ENCODE data around the gene ADAMTS9. TPM values are rescaled to one million over a fixed set of nuclear protein-coding genes. Genes with fewer than 3 reads are reported as not detected.

ADAMTS9 gene
- total and polyA plus RNA-seq, 4 donors: 21.8 to 74.5 (median 45.7) TPM

- 93% methylated on average over 3 of the region's 3 CpGs for WGBS (ENCODE audit: insufficient coverage)
- no peaks in the 10 kb centered on the region for H3K9me3 ChIP-seq (ENCODE audit: control insufficient read depth, insufficient read depth, low read length)
- DNase-seq (ENCODE audit: low read depth in 4 of 6, low spot score in 6 of 6): no peak
- H3K4me3 ChIP-seq (ENCODE audit: low read depth, low read length): no peak overlapping the region
- no peaks in the 10 kb centered on the region for H3K4me1 ChIP-seq (ENCODE audit: control insufficient read depth, insufficient read depth, low read length)
- no peaks in the 10 kb centered on the region for H3K27me3 ChIP-seq (ENCODE audit: control insufficient read depth, insufficient read depth, low read length)
- no peaks in the 10 kb centered on the region for H3K36me3 ChIP-seq (ENCODE audit: control insufficient read depth, insufficient read depth, low read length)
- no peak overlapping the region for H3K27ac ChIP-seq (ENCODE audit: low read depth, low read length)
These were observed 29.6 kb upstream of the ADAMTS9 start for GRCh38 chr3:64717411-64717810.

GRCh38 chr3:64716110-64716710 is 28.4 kb upstream of the ADAMTS9 start:
- no peak overlapping the region for H3K4me3 ChIP-seq (ENCODE audit: low read depth, low read length)
- no peaks in the 10 kb centered on the region for H3K36me3 ChIP-seq (ENCODE audit: control insufficient read depth, insufficient read depth, low read length)
- peak in 1 of 6 donors; percentile 90 for DNase-seq (ENCODE audit: low read depth in 4 of 6, low spot score in 6 of 6)
- no peaks in the 10 kb centered on the region for H3K4me1 ChIP-seq (ENCODE audit: control insufficient read depth, insufficient read depth, low read length)
- no peaks in the 10 kb centered on the region for H3K27me3 ChIP-seq (ENCODE audit: control insufficient read depth, insufficient read depth, low read length)
- 82% methylated on average over 6 of the region's 8 CpGs for WGBS (ENCODE audit: insufficient coverage)
- H3K9me3 ChIP-seq (ENCODE audit: control insufficient read depth, insufficient read depth, low read length): no peaks in the 10 kb centered on the region
- H3K27ac ChIP-seq (ENCODE audit: low read depth, low read length): peak overlapping the region; percentile 1

- Histone ChIP-seq H3K4me1 (ENCODE audit: control insufficient read depth, insufficient read depth, low read length) (no peaks in the 10 kb centered on the region), H3K4me3 (ENCODE audit: low read depth, low read length) (no peak overlapping the region), H3K9me3 (ENCODE audit: control insufficient read depth, insufficient read depth, low read length) (no peaks in the 10 kb centered on the region), H3K27me3 (ENCODE audit: control insufficient read depth, insufficient read depth, low read length) (no peaks in the 10 kb centered on the region), H3K36me3 (ENCODE audit: control insufficient read depth, insufficient read depth, low read length) (no peaks in the 10 kb centered on the region), H3K27ac (ENCODE audit: low read depth, low read length) (no peak overlapping the region)
- no peak for DNase-seq (ENCODE audit: low read depth in 4 of 6, low spot score in 6 of 6)
- 100% methylated on average over 1 of the region's 9 CpGs for WGBS (ENCODE audit: insufficient coverage)
These were observed 27.6 kb upstream of the ADAMTS9 start for GRCh38 chr3:64715211-64715982.

GRCh38 chr3:64708456-64708855 is 20.7 kb upstream of the ADAMTS9 start:
- Histone ChIP-seq H3K9me3 (ENCODE audit: control insufficient read depth, insufficient read depth, low read length) (no peaks in the 10 kb centered on the region), H3K4me3 (ENCODE audit: low read depth, low read length) (no peak overlapping the region), H3K27ac (ENCODE audit: low read depth, low read length) (no peak overlapping the region), H3K4me1 (ENCODE audit: control insufficient read depth, insufficient read depth, low read length) (no peaks in the 10 kb centered on the region), H3K27me3 (ENCODE audit: control insufficient read depth, insufficient read depth, low read length) (no peaks in the 10 kb centered on the region), H3K36me3 (ENCODE audit: control insufficient read depth, insufficient read depth, low read length) (no peaks in the 10 kb centered on the region)
- no CpG with 5 or more reads among the region's 3 CpGs for WGBS (ENCODE audit: insufficient coverage)
- DNase-seq (ENCODE audit: low read depth in 4 of 6, low spot score in 6 of 6): no peak

- H3K4me1 ChIP-seq (ENCODE audit: control insufficient read depth, insufficient read depth, low read length): no peaks in the 10 kb centered on the region
- DNase-seq (ENCODE audit: low read depth in 4 of 6, low spot score in 6 of 6): no peak
- H3K36me3 ChIP-seq (ENCODE audit: control insufficient read depth, insufficient read depth, low read length): no peaks in the 10 kb centered on the region
- H3K27ac ChIP-seq (ENCODE audit: low read depth, low read length): no peak overlapping the region
- no peak overlapping the region for H3K4me3 ChIP-seq (ENCODE audit: low read depth, low read length)
- no CpG with 5 or more reads among the region's 2 CpGs for WGBS (ENCODE audit: insufficient coverage)
- no peaks in the 10 kb centered on the region for H3K27me3 ChIP-seq (ENCODE audit: control insufficient read depth, insufficient read depth, low read length)
- no peaks in the 10 kb centered on the region for H3K9me3 ChIP-seq (ENCODE audit: control insufficient read depth, insufficient read depth, low read length)
These were observed 18.1 kb upstream of the ADAMTS9 start for GRCh38 chr3:64705946-64706345.

- Histone ChIP-seq H3K4me3 (ENCODE audit: low read depth, low read length) (no peak overlapping the region), H3K36me3 (ENCODE audit: control insufficient read depth, insufficient read depth, low read length) (no peaks in the 10 kb centered on the region), H3K27ac (ENCODE audit: low read depth, low read length) (no peak overlapping the region), H3K4me1 (ENCODE audit: control insufficient read depth, insufficient read depth, low read length) (no peaks in the 10 kb centered on the region), H3K27me3 (ENCODE audit: control insufficient read depth, insufficient read depth, low read length) (no peaks in the 10 kb centered on the region), H3K9me3 (ENCODE audit: control insufficient read depth, insufficient read depth, low read length) (no peaks in the 10 kb centered on the region)
- no peak for DNase-seq (ENCODE audit: low read depth in 4 of 6, low spot score in 6 of 6)
- 96% methylated on average over 2 of the region's 2 CpGs for WGBS (ENCODE audit: insufficient coverage)
These were observed 9.1 kb upstream of the ADAMTS9 start for GRCh38 chr3:64696896-64697295.

GRCh38 chr3:64694114-64694513 is 6.3 kb upstream of the ADAMTS9 start:
- WGBS (ENCODE audit: insufficient coverage): no CpG with 5 or more reads among the region's 2 CpGs
- Histone ChIP-seq H3K4me1 (ENCODE audit: control insufficient read depth, insufficient read depth, low read length) (no peaks in the 10 kb centered on the region), H3K27ac (ENCODE audit: low read depth, low read length) (no peak overlapping the region), H3K27me3 (ENCODE audit: control insufficient read depth, insufficient read depth, low read length) (peaks cover 2% of the 10 kb centered on the region), H3K36me3 (ENCODE audit: control insufficient read depth, insufficient read depth, low read length) (no peaks in the 10 kb centered on the region), H3K9me3 (ENCODE audit: control insufficient read depth, insufficient read depth, low read length) (no peaks in the 10 kb centered on the region), H3K4me3 (ENCODE audit: low read depth, low read length) (no peak overlapping the region)
- peak in 1 of 6 donors; percentile 69 for DNase-seq (ENCODE audit: low read depth in 4 of 6, low spot score in 6 of 6)

GRCh38 chr3:64693031-64693430 is 5.2 kb upstream of the ADAMTS9 start:
- H3K36me3 ChIP-seq (ENCODE audit: control insufficient read depth, insufficient read depth, low read length): no peaks in the 10 kb centered on the region
- H3K9me3 ChIP-seq (ENCODE audit: control insufficient read depth, insufficient read depth, low read length): no peaks in the 10 kb centered on the region
- peaks cover 12% of the 10 kb centered on the region for H3K27me3 ChIP-seq (ENCODE audit: control insufficient read depth, insufficient read depth, low read length)

GRCh38 chr3:64691051-64691450 is 3.3 kb upstream of the ADAMTS9 start:
- DNase-seq (ENCODE audit: low read depth in 4 of 6, low spot score in 6 of 6): no peak
- no peak overlapping the region for H3K27ac ChIP-seq (ENCODE audit: low read depth, low read length)
- H3K27me3 ChIP-seq (ENCODE audit: control insufficient read depth, insufficient read depth, low read length): peaks cover 26% of the 10 kb centered on the region
- no peak overlapping the region for H3K4me3 ChIP-seq (ENCODE audit: low read depth, low read length)
- H3K4me1 ChIP-seq (ENCODE audit: control insufficient read depth, insufficient read depth, low read length): peaks cover 18% of the 10 kb centered on the region
- H3K9me3 ChIP-seq (ENCODE audit: control insufficient read depth, insufficient read depth, low read length): no peaks in the 10 kb centered on the region
- no peaks in the 10 kb centered on the region for H3K36me3 ChIP-seq (ENCODE audit: control insufficient read depth, insufficient read depth, low read length)
- WGBS (ENCODE audit: insufficient coverage): 75% methylated on average over 3 of the region's 3 CpGs

More at GRCh38 chr3:64693031-64693430, 5.2 kb upstream of the ADAMTS9 start:
- no peak overlapping the region for H3K4me3 ChIP-seq (ENCODE audit: low read depth, low read length)
- H3K27ac ChIP-seq (ENCODE audit: low read depth, low read length): no peak overlapping the region
- H3K4me1 ChIP-seq (ENCODE audit: control insufficient read depth, insufficient read depth, low read length): peaks cover 5% of the 10 kb centered on the region
- WGBS (ENCODE audit: insufficient coverage): 100% methylated on average over 1 of the region's 3 CpGs
- peak in 1 of 6 donors; percentile 79 for DNase-seq (ENCODE audit: low read depth in 4 of 6, low spot score in 6 of 6)
